K562 (cell line): ENCODE data around the gene CNTD1. TPM values are rescaled to one million over a fixed set of nuclear protein-coding genes. Genes with fewer than 3 reads are reported as not detected.

Experiments used
- ATF4 ChIP-seq: fragments of 450-650 bp; formaldehyde crosslinking; IDR thresholded peaks from 2 replicates; pipeline ENCODE4 v1.4.0; 2022; ENCODE audit warnings: mild to moderate bottlenecking, moderate library complexity
- BRF1 ChIP-seq: IDR thresholded peaks from 3 replicates; pipeline ENCODE4 v1.6.1; 2011; ENCODE audit warnings: borderline replicate concordance, mild to moderate bottlenecking; ENCODE audit not compliant: insufficient read length; ENCODE audit errors: extremely low read depth
- CLOCK ChIP-seq: fragments of 250-450 bp; sonication (Bioruptor Pico); IDR thresholded peaks from 2 replicates; pipeline ENCODE4 v1.4.0; 2020; ENCODE audit warnings: mild to moderate bottlenecking, moderate library complexity, borderline replicate concordance
- DACH1 ChIP-seq: fragments of 450-650 bp; IDR thresholded peaks from 2 replicates; pipeline ENCODE4 v1.6.1; 2018; ENCODE audit not compliant: partially characterized antibody
- FOXJ3 ChIP-seq: sonication (generic); formaldehyde crosslinking; IDR thresholded peaks from 2 replicates; pipeline ENCODE4 v1.4.0; 2020; ENCODE audit warnings: mild to moderate bottlenecking, missing genetic modification reagents
- FOXM1 ChIP-seq, 2 experiments: fragments of 450-650 bp in 1 of 2; sonication (generic) in 1 of 2; formaldehyde crosslinking in 1 of 2; IDR thresholded peaks; 2 replicates each; pipeline versions ENCODE4 v1.6.1 to v1.9.0; 2017 to 2022; ENCODE audit warnings: low read depth in 2 of 2, mild to moderate bottlenecking in 2 of 2, missing genetic modification reagents in 1 of 2, moderate library complexity in 1 of 2
- MLX ChIP-seq, 2 experiments: fragments of 450-650 bp in 1 of 2; sonication (generic) in 1 of 2; formaldehyde crosslinking; conservative IDR thresholded peaks; 2 replicates each; pipeline versions ENCODE4 v1.4.0 to v1.8.1; 2020 to 2022; ENCODE audit warnings: mild to moderate bottlenecking in 1 of 2, missing genetic modification reagents in 1 of 2
- NFE2 ChIP-seq: IDR thresholded peaks from 2 replicates; pipeline ENCODE4 v1.6.1; 2014; ENCODE audit warnings: antibody characterized with exemption, low read depth
- NFIC ChIP-seq: fragments of 450-650 bp; IDR thresholded peaks from 2 replicates; pipeline ENCODE4 v1.6.1; 2017; ENCODE audit warnings: mild to moderate bottlenecking, inconsistent platforms
- NFYB ChIP-seq: IDR thresholded peaks from 2 replicates; pipeline ENCODE4 v1.6.1; 2011; ENCODE audit warnings: mild to moderate bottlenecking, moderate library complexity; ENCODE audit not compliant: insufficient read length; ENCODE audit errors: extremely low read depth
- NR4A1 ChIP-seq, 2 experiments: fragments of 250-450 bp in 1 of 2; fragments of 450-650 bp in 1 of 2; sonication (Bioruptor Pico) in 1 of 2; IDR thresholded peaks; 2 replicates each; pipeline versions ENCODE4 v1.4.0 to v1.6.1; 2016 to 2020; ENCODE audit warnings: mild to moderate bottlenecking in 2 of 2, missing compliant biosample characterization in 1 of 2, missing genetic modification characterization in 1 of 2, moderate library complexity in 1 of 2
- PHF8 ChIP-seq: fragments of 200-600 bp; sonication (generic); IDR thresholded peaks from 2 replicates; pipeline ENCODE4 v1.6.1; 2012; ENCODE audit warnings: mixed run types, mild to moderate bottlenecking, inconsistent platforms, low read length, moderate library complexity, borderline replicate concordance
- POLR2B ChIP-seq: fragments of 450-650 bp; IDR thresholded peaks from 2 replicates; pipeline ENCODE4 v1.6.1; 2018; ENCODE audit warnings: low read depth; ENCODE audit not compliant: partially characterized antibody
- SMC3 ChIP-seq: conservative IDR thresholded peaks from 2 replicates; pipeline ENCODE4 v1.6.1; 2011; ENCODE audit warnings: low read depth, low read length, improper control_type of control experiment; ENCODE audit not compliant: insufficient read depth
- SNIP1 ChIP-seq: fragments of 450-650 bp; IDR thresholded peaks from 2 replicates; pipeline ENCODE4 v1.7.1; 2017; ENCODE audit warnings: low read depth, mild to moderate bottlenecking
- USF1 ChIP-seq: sonication (generic); formaldehyde crosslinking; IDR thresholded peaks from 2 replicates; pipeline ENCODE4 v1.9.0; 2022; ENCODE audit warnings: mild to moderate bottlenecking, missing genetic modification reagents
- ZNF197 ChIP-seq: fragments of 200-800 bp; sonication (Bioruptor generic); IDR thresholded peaks from 2 replicates; pipeline ENCODE4 v1.6.1; 2016; ENCODE audit warnings: low read depth, missing genetic modification characterization, missing compliant biosample characterization
- ZNF239 ChIP-seq: fragments of 250-450 bp; sonication (Bioruptor Pico); IDR thresholded peaks from 2 replicates; pipeline ENCODE4 v1.4.0; 2020; ENCODE audit warnings: mild to moderate bottlenecking
- ZNF3 ChIP-seq: fragments of 250-450 bp; sonication (Bioruptor Pico); IDR thresholded peaks from 2 replicates; pipeline ENCODE4 v1.5.0; 2021; ENCODE audit warnings: mild to moderate bottlenecking, moderate library complexity
- ZNF444 ChIP-seq: fragments of 250-450 bp; sonication (Bioruptor Pico); IDR thresholded peaks from 2 replicates; pipeline ENCODE4 v1.4.0; 2020; ENCODE audit warnings: mild to moderate bottlenecking, moderate library complexity
- ZNF764 ChIP-seq: fragments of 250-450 bp; sonication (Bioruptor Pico); IDR thresholded peaks from 2 replicates; pipeline ENCODE4 v1.4.0; 2020; ENCODE audit warnings: low read depth, mild to moderate bottlenecking, moderate library complexity
- ZNF77 ChIP-seq: fragments of 250-450 bp; sonication (Bioruptor Pico); IDR thresholded peaks from 2 replicates; pipeline ENCODE4 v1.5.0; 2020
- ZSCAN32 ChIP-seq: fragments of 450-650 bp; formaldehyde crosslinking; IDR thresholded peaks from 2 replicates; pipeline ENCODE4 v1.4.0; 2020; ENCODE audit warnings: mild to moderate bottlenecking, moderate library complexity
- polyA plus RNA-seq, 8 experiments: library from polyadenylated mRNA; depleted of rRNA in 4 of 8; stranded (reverse) in 5 of 8; unstranded in 3 of 8; fragments of >200 nt; fragmentation: Nextera tagmentation in 2 of 8; fragmentation: Illumina TruSeq in 1 of 8; extraction: Ambion mirVana in 2 of 8; extraction: Trizol in 1 of 8; gene quantifications; 2 replicates each; pipeline versions ENCODE4 v1.2.1 to v1.2.3, GENCODE V29; 2011 to 2014; ENCODE audit warnings: inconsistent platforms in 1 of 8, missing spikeins in 1 of 8
- total RNA-seq, 7 experiments: library from RNA; depleted of rRNA in 6 of 7; stranded (reverse); fragments of >200 nt in 6 of 7; fragmentation: Illumina TruSeq in 2 of 7; extraction: Trizol in 2 of 7; gene quantifications; 2 replicates each; pipeline versions ENCODE4 v1.2.1 to v1.2.3, GENCODE V29; 2011 to 2021; ENCODE audit warnings: low replicate concordance in 1 of 7

CNTD1 gene
- total and polyA plus RNA-seq, 9 of the 15 experiments (the other 6 are each of a cell fraction or from before 2014, with no cell fraction given): 0.12 to 0.86 (median 0.41) TPM; not detected in 1

GRCh38 chr17:42750739-42751344 is 47.8 kb upstream of the CNTD1 start (continued):
- no peak for TF ChIP-seq DACH1
- no peak for TF ChIP-seq SMC3
- no peak for TF ChIP-seq FOXJ3 (CRISPR knock-in tag)
- TF ChIP-seq NR4A1 (CRISPR knock-in tag; IDR thresholded peaks at IDR 0.05): no peak
- no peak for TF ChIP-seq NR4A1 (tag; IDR thresholded peaks at IDR 0.05)
- TF ChIP-seq ZNF764 (CRISPR knock-in tag): no peak
- TF ChIP-seq MLX (CRISPR knock-in tag; conservative IDR thresholded peaks at IDR 0.05): no peak
- TF ChIP-seq PHF8: no peak
- TF ChIP-seq CLOCK: 0 out of 2 replicates have a peak, but pooled peaks have one; percentile 61
- no peak for TF ChIP-seq ZNF444
- no peak for TF ChIP-seq ZNF197
- no peak for TF ChIP-seq POLR2B
- no peak for TF ChIP-seq ATF4 (CRISPR knock-in tag)
- no peak for TF ChIP-seq BRF1
- peak; percentile 89 for TF ChIP-seq NFIC
- TF ChIP-seq ZSCAN32: no peak
- TF ChIP-seq SNIP1: no peak
- TF ChIP-seq ZNF3 (CRISPR knock-in tag): no peak
- TF ChIP-seq NFE2: peak; percentile 12; the same call in 1 of the 2 replicates
- no peak for TF ChIP-seq ZNF77 (CRISPR knock-in tag)
- peak; percentile 81 for TF ChIP-seq FOXM1 (IDR thresholded peaks at IDR 0.05; ENCODE audit: low read depth)
- no peak for TF ChIP-seq FOXM1 (CRISPR knock-in tag; IDR thresholded peaks at IDR 0.05; ENCODE audit: low read depth)
- TF ChIP-seq ZNF239 (CRISPR knock-in tag): 0 out of 2 replicates have a peak, but pooled peaks have one; percentile 19
- TF ChIP-seq USF1 (CRISPR knock-in tag): no peak
- no peak for TF ChIP-seq NFYB
